ENCODE measurements around the gene GOLPH3L. TPM values are rescaled to one million over a fixed set of nuclear protein-coding genes. Genes with fewer than 3 reads are reported as not detected.
"Not testable (repeated sequence)": the region's sequence is repeated elsewhere in the genome, so short reads cannot be mapped to it uniquely, and the experiment has no call there.

GOLPH3L gene
- polyA plus RNA-seq, 2 of the 4 experiments (the other 2 are of a cell fraction): 32.3 to 41.8 TPM

GRCh38 chr1:150602372-150602771 lies 94.6 kb downstream of the GOLPH3L start:
- not testable (repeated sequence) for FAIRE-seq; H3K9me3 ChIP-seq; H3K4me3 ChIP-seq; H3K4me2 ChIP-seq; ATAC-seq; DNase-seq (ENCODE audit: low read depth in 1 of 2, low spot score in 1 of 2)
- WGBS (ENCODE audit: missing lambda C conversion rate): 86% methylated on average over 12 of the region's 12 CpGs
- Histone ChIP-seq H3K4me1 (peaks cover 36% of the 10 kb centered on the region), H3K27ac (peak overlapping the region in 1 of 2 experiments; percentile 81; a peak in 2 of 6 replicates)
- CTCF ChIA-PET: interaction anchor here (0.5 to 1.8 kb wide), 4 partner anchors 11 to 70 kb away, joined by 3 to 7 read pairs (median 4); no protein-coding TSS in a partner anchor
- POLR2A ChIA-PET: interaction anchor here (1.6 to 3.4 kb wide), 2 partner anchors 23 to 27 kb away, joined by 5 to 49 read pairs; partner anchors contain the start of genes ENSA and MCL1

GRCh38 chr1:150601540-150601939 lies 95.4 kb downstream of the GOLPH3L start:
- ChIA-PET POLR2A (no interaction called here), CTCF (interaction anchor here (0.6 to 1.8 kb wide), 3 partner anchors 41 to 576 kb away, joined by 3 to 7 read pairs (median 3); no protein-coding TSS in a partner anchor)
- Histone ChIP-seq H3K9me3 (no peaks in the 10 kb centered on the region), H3K4me3 (no peak overlapping the region), H3K27ac (peak overlapping the region; percentile 54 to 81; a peak in 5 of 6 replicates), H3K4me1 (peaks cover 42% of the 10 kb centered on the region), H3K4me2 (no peak overlapping the region)
- no peak for TF ChIP-seq ZSCAN20 (CRISPR knock-in tag; IDR thresholded peaks at IDR 0.05)
- no peak for TF ChIP-seq JUNB (IDR thresholded peaks at IDR 0.05)
- no peak for TF ChIP-seq JUN (IDR thresholded peaks at IDR 0.05)
- ATAC-seq (no peak), FAIRE-seq (no peak), DNase-seq (ENCODE audit: low read depth in 1 of 2, low spot score in 1 of 2) (no peak)

- H3K4me2 ChIP-seq: not testable (repeated sequence)
These were observed 98.6 kb downstream of the GOLPH3L start for GRCh38 chr1:150598346-150598745.

GRCh38 chr1:150596976-150597375 lies 100.0 kb downstream of the GOLPH3L start:
- Histone ChIP-seq H3K4me1 (peaks cover 29% of the 10 kb centered on the region), H3K9me3 (no peaks in the 10 kb centered on the region), H3K4me2 (no peak overlapping the region), H3K27ac (peak overlapping the region in 1 of 2 experiments; percentile 8; a peak in 1 of 6 replicates), H3K4me3 (no peak overlapping the region)
- no peak for DNase-seq (ENCODE audit: low read depth in 1 of 2, low spot score in 1 of 2)
- FAIRE-seq: no peak
- no peak for TF ChIP-seq USF2 (IDR thresholded peaks at IDR 0.05)
- no peak for TF ChIP-seq TFCP2L1 (CRISPR knock-in tag; IDR thresholded peaks at IDR 0.05)
- TF ChIP-seq CBX2 (IDR thresholded peaks at IDR 0.05; ENCODE audit: borderline replicate concordance, low read depth): no peak
- no peak for TF ChIP-seq KDM1A (IDR thresholded peaks at IDR 0.05; ENCODE audit: low read depth)
- no peak for TF ChIP-seq NFE2L2 (conservative IDR thresholded peaks at IDR 0.05; ENCODE audit: low read length)
- no peak for TF ChIP-seq BHLHE40 (IDR thresholded peaks at IDR 0.05; ENCODE audit: low read depth, low read length)
- no peak for TF ChIP-seq RNF2 (IDR thresholded peaks at IDR 0.05; ENCODE audit: borderline replicate concordance, low read depth)
- TF ChIP-seq SREBF2 (IDR thresholded peaks at IDR 0.05): no peak
- no peak for TF ChIP-seq CEBPB (IDR thresholded peaks at IDR 0.05)
- TF ChIP-seq JUNB (IDR thresholded peaks at IDR 0.05): no peak
- no peak for TF ChIP-seq FOSB (CRISPR knock-in tag; IDR thresholded peaks at IDR 0.05)
- no peak for TF ChIP-seq RARB (CRISPR knock-in tag; IDR thresholded peaks at IDR 0.05)
- no peak for TF ChIP-seq EHMT2 (IDR thresholded peaks at IDR 0.05; ENCODE audit: low read depth)
- TF ChIP-seq CTCF (IDR thresholded peaks at IDR 0.05): no peak
- TF ChIP-seq GATA3 (IDR thresholded peaks at IDR 0.05; ENCODE audit: borderline replicate concordance): no peak
- TF ChIP-seq ZFP36 (IDR thresholded peaks at IDR 0.05; ENCODE audit: borderline replicate concordance, partially characterized antibody): no peak
- TF ChIP-seq MAFK (IDR thresholded peaks at IDR 0.05; ENCODE audit: partially characterized antibody): no peak
- no peak for TF ChIP-seq KDM5A (IDR thresholded peaks at IDR 0.05)
- TF ChIP-seq ESRRA (IDR thresholded peaks at IDR 0.05; ENCODE audit: borderline replicate concordance, low read length): no peak
- ChIA-PET CTCF (interaction anchor here (1.5 kb wide), 1 partner anchor 36 kb away, joined by 4 read pairs; no protein-coding TSS in a partner anchor), POLR2A (interaction anchor here (1.8 kb wide), 1 partner anchor 18 kb away, joined by 10 read pairs; the partner anchor contains the start of gene MCL1)
- no peak for ATAC-seq
- 86% methylated on average over 3 of the region's 3 CpGs for WGBS (ENCODE audit: missing lambda C conversion rate)

More at GRCh38 chr1:150598346-150598745, 98.6 kb downstream of the GOLPH3L start:
- FAIRE-seq; DNase-seq (ENCODE audit: low read depth in 1 of 2, low spot score in 1 of 2); H3K27ac ChIP-seq; H3K9me3 ChIP-seq; ATAC-seq; H3K4me3 ChIP-seq; CTCF ChIA-PET; TF ChIP-seq FOSL2 (IDR thresholded peaks at IDR 0.05): not testable (repeated sequence)
- peaks cover 31% of the 10 kb centered on the region for H3K4me1 ChIP-seq
- POLR2A ChIA-PET: interaction anchor here (0.6 to 1.8 kb wide), 2 partner anchors 19 kb away, joined by 3 to 10 read pairs; partner anchors contain the start of gene MCL1
- 93% methylated on average over 4 of the region's 4 CpGs for WGBS (ENCODE audit: missing lambda C conversion rate)
- peak; percentile 18; the same call in 1 of the 2 replicates for TF ChIP-seq FOSL2 (CRISPR knock-in tag; IDR thresholded peaks at IDR 0.05)

Measured in A549 (cell line).